Effector memory CD4-positive, alpha-beta T cell (primary cell): Measurements from ENCODE around the gene DIAPH2.

Experiments
- DNase-seq, 3 donors: peaks; one replicate each; pipeline ENCODE4 v3.0.0-alpha.2; 2020
- H3K27ac ChIP-seq: 2 replicates; pipeline ENCODE4 v1.7.0; 2013; ENCODE audit warnings: mild to moderate bottlenecking, low read length, moderate library complexity; ENCODE audit not compliant: insufficient read depth, poor library complexity, severe bottlenecking
- H3K27me3 ChIP-seq: replicated peaks from 2 replicates; pipeline ENCODE4 v1.7.0; 2013; ENCODE audit warnings: mild to moderate bottlenecking, low read length; ENCODE audit not compliant: insufficient read depth, control insufficient read depth, poor library complexity, severe bottlenecking
- H3K36me3 ChIP-seq: 2 replicates; pipeline ENCODE4 v1.7.0; 2013; ENCODE audit warnings: mild to moderate bottlenecking, low read length, moderate library complexity; ENCODE audit not compliant: control insufficient read depth, insufficient read depth
- H3K4me1 ChIP-seq: 2 replicates; pipeline ENCODE4 v1.7.0; 2013; ENCODE audit warnings: low read length, mild to moderate bottlenecking; ENCODE audit not compliant: control insufficient read depth, insufficient read depth, poor library complexity, severe bottlenecking
- H3K4me3 ChIP-seq: 2 replicates; pipeline ENCODE4 v1.7.0; 2013; ENCODE audit warnings: low read length, low read depth, mild to moderate bottlenecking; ENCODE audit not compliant: insufficient read depth, poor library complexity, severe bottlenecking
- H3K9me3 ChIP-seq: 2 replicates; pipeline ENCODE4 v1.7.0; 2013; ENCODE audit warnings: mild to moderate bottlenecking, low read length, moderate library complexity; ENCODE audit not compliant: control insufficient read depth

The DIAPH2 gene

GRCh38 chrX:96792047-96792446 is 107.4 kb downstream of the DIAPH2 start:
- Histone ChIP-seq H3K4me3 (no peak overlapping the region), H3K27me3 (no peaks in the 10 kb centered on the region), H3K9me3 (no peaks in the 10 kb centered on the region), H3K27ac (no peak overlapping the region), H3K4me1 (no peaks in the 10 kb centered on the region), H3K36me3 (no peaks in the 10 kb centered on the region)
- DNase-seq = no peak

GRCh38 chrX:96798982-96799381 is 114.3 kb downstream of the DIAPH2 start:
- DNase-seq = no peak
- Histone ChIP-seq H3K27ac (no peak overlapping the region), H3K36me3 (no peaks in the 10 kb centered on the region), H3K4me1 (no peaks in the 10 kb centered on the region), H3K9me3 (no peaks in the 10 kb centered on the region), H3K27me3 (no peaks in the 10 kb centered on the region), H3K4me3 (no peak overlapping the region)

GRCh38 chrX:96807318-96807717 is 122.7 kb downstream of the DIAPH2 start:
- no peaks in the 10 kb centered on the region for H3K4me1 ChIP-seq
- DNase-seq = no peak
- no peak overlapping the region for H3K27ac ChIP-seq
- no peaks in the 10 kb centered on the region for H3K9me3 ChIP-seq
- no peaks in the 10 kb centered on the region for H3K27me3 ChIP-seq
- H3K36me3 ChIP-seq = no peaks in the 10 kb centered on the region
- no peak overlapping the region for H3K4me3 ChIP-seq

- no peak for DNase-seq
- no peak overlapping the region for H3K4me3 ChIP-seq
- no peaks in the 10 kb centered on the region for H3K4me1 ChIP-seq
- no peaks in the 10 kb centered on the region for H3K9me3 ChIP-seq
- H3K27me3 ChIP-seq = no peaks in the 10 kb centered on the region
- H3K27ac ChIP-seq = no peak overlapping the region
- H3K36me3 ChIP-seq = no peaks in the 10 kb centered on the region
Measured at GRCh38 chrX:96820935-96821334, 136.3 kb downstream of the DIAPH2 start.

- DNase-seq = no peak
- Histone ChIP-seq H3K27ac (no peak overlapping the region), H3K4me3 (no peak overlapping the region), H3K27me3 (no peaks in the 10 kb centered on the region), H3K4me1 (no peaks in the 10 kb centered on the region), H3K36me3 (no peaks in the 10 kb centered on the region), H3K9me3 (no peaks in the 10 kb centered on the region)
Measured at GRCh38 chrX:96824166-96824565, 139.5 kb downstream of the DIAPH2 start.

- Histone ChIP-seq H3K9me3 (no peaks in the 10 kb centered on the region), H3K27ac (no peak overlapping the region), H3K27me3 (no peaks in the 10 kb centered on the region), H3K4me3 (no peak overlapping the region), H3K4me1 (no peaks in the 10 kb centered on the region), H3K36me3 (no peaks in the 10 kb centered on the region)
- DNase-seq = no peak
Measured at GRCh38 chrX:96833333-96833732, 148.7 kb downstream of the DIAPH2 start.

GRCh38 chrX:96834137-96834536 is 149.5 kb downstream of the DIAPH2 start:
- H3K4me3 ChIP-seq = no peak overlapping the region
- no peaks in the 10 kb centered on the region for H3K4me1 ChIP-seq
- H3K9me3 ChIP-seq = no peaks in the 10 kb centered on the region
- H3K27me3 ChIP-seq = no peaks in the 10 kb centered on the region
- no peak overlapping the region for H3K27ac ChIP-seq
- no peak for DNase-seq
- no peaks in the 10 kb centered on the region for H3K36me3 ChIP-seq

- no peaks in the 10 kb centered on the region for H3K36me3 ChIP-seq
- H3K4me1 ChIP-seq = no peaks in the 10 kb centered on the region
- no peak for DNase-seq
- no peaks in the 10 kb centered on the region for H3K9me3 ChIP-seq
- H3K4me3 ChIP-seq = no peak overlapping the region
- H3K27me3 ChIP-seq = no peaks in the 10 kb centered on the region
- no peak overlapping the region for H3K27ac ChIP-seq
Measured at GRCh38 chrX:96835660-96836289, 151.1 kb downstream of the DIAPH2 start.

- no peaks in the 10 kb centered on the region for H3K36me3 ChIP-seq
- DNase-seq = no peak
Measured at GRCh38 chrX:96837808-96838207, 153.2 kb downstream of the DIAPH2 start.

GRCh38 chrX:96838537-96838936 is 153.9 kb downstream of the DIAPH2 start:
- H3K27ac ChIP-seq = no peak overlapping the region
- H3K36me3 ChIP-seq = no peaks in the 10 kb centered on the region
- H3K4me1 ChIP-seq = no peaks in the 10 kb centered on the region
- H3K27me3 ChIP-seq = no peaks in the 10 kb centered on the region
- H3K9me3 ChIP-seq = no peaks in the 10 kb centered on the region
- H3K4me3 ChIP-seq = no peak overlapping the region
- no peak for DNase-seq

More at GRCh38 chrX:96837808-96838207, 153.2 kb downstream of the DIAPH2 start:
- no peak overlapping the region for H3K27ac ChIP-seq
- H3K27me3 ChIP-seq = no peaks in the 10 kb centered on the region
- no peak overlapping the region for H3K4me3 ChIP-seq
- H3K4me1 ChIP-seq = no peaks in the 10 kb centered on the region
- H3K9me3 ChIP-seq = no peaks in the 10 kb centered on the region
